Neuronal stem cell (in vitro differentiated cells): ENCODE data around the gene CCDC150.

ENCODE experiments used
- DNase-seq: peaks from one replicate; pipeline ENCODE4 v3.0.0-alpha.2; 2013; ENCODE audit warnings: low spot score
- H2AFZ ChIP-seq: one replicate; pipeline ENCODE4 v1.6.1; 2013; ENCODE audit warnings: mild to moderate bottlenecking, low read length, inconsistent platforms
- H2AK5ac ChIP-seq: 2 replicates; pipeline ENCODE4 v1.6.1; 2013; ENCODE audit warnings: low read depth, mild to moderate bottlenecking, inconsistent platforms, low read length, moderate library complexity, mixed read lengths
- H2BK120ac ChIP-seq: 2 replicates; pipeline ENCODE4 v1.6.1; 2013; ENCODE audit warnings: low read depth, mild to moderate bottlenecking, inconsistent platforms, low read length, moderate library complexity, mixed read lengths
- H2BK12ac ChIP-seq: one replicate; pipeline ENCODE4 v1.6.1; 2013; ENCODE audit warnings: low read length, inconsistent platforms
- H2BK15ac ChIP-seq: 2 replicates; pipeline ENCODE4 v1.6.1; 2013; ENCODE audit warnings: mild to moderate bottlenecking, low read length, inconsistent platforms, mixed read lengths
- H2BK5ac ChIP-seq: one replicate; pipeline ENCODE4 v1.6.1; 2013; ENCODE audit warnings: inconsistent platforms, mild to moderate bottlenecking, low read length, moderate library complexity
- H3K14ac ChIP-seq: one replicate; pipeline ENCODE4 v1.6.1; 2013; ENCODE audit warnings: low read length, inconsistent platforms
- H3K18ac ChIP-seq: 2 replicates; pipeline ENCODE4 v1.6.1; 2013; ENCODE audit warnings: low read length, inconsistent platforms
- H3K23ac ChIP-seq: 2 replicates; pipeline ENCODE4 v1.6.1; 2013; ENCODE audit warnings: low read depth, mild to moderate bottlenecking, mixed read lengths, low read length, inconsistent platforms; ENCODE audit not compliant: poor library complexity
- H3K27ac ChIP-seq: replicated peaks from 3 replicates; pipeline ENCODE4 v1.5.1; 2013; ENCODE audit warnings: low read length, inconsistent platforms
- H3K27me3 ChIP-seq, 3 experiments: 2 replicates each; pipeline ENCODE4 v1.6.1; 2013; ENCODE audit warnings: low read length in 3 of 3, mild to moderate bottlenecking in 2 of 3, inconsistent platforms in 1 of 3, low read depth in 1 of 3, mixed read lengths in 1 of 3, moderate library complexity in 1 of 3; ENCODE audit not compliant: control insufficient read depth in 3 of 3, insufficient read depth in 3 of 3
- H3K36me3 ChIP-seq, 2 donors: replicated peaks in 1 of 2; 2 replicates each; pipeline ENCODE4 v1.6.1; 2013; ENCODE audit warnings: low read length in 2 of 2; ENCODE audit not compliant: control insufficient read depth in 2 of 2, insufficient read depth in 2 of 2
- H3K4ac ChIP-seq: 2 replicates; pipeline ENCODE4 v1.6.1; 2013; ENCODE audit warnings: inconsistent platforms, mild to moderate bottlenecking, low read length, moderate library complexity
- H3K4me1 ChIP-seq, 2 donors: 1 replicate in 1 of 2; 2 replicates in 1 of 2; pipeline ENCODE4 v1.6.1; 2013; ENCODE audit warnings: low read length in 2 of 2, low read depth in 1 of 2; ENCODE audit not compliant: control insufficient read depth in 2 of 2, insufficient read depth in 1 of 2
- H3K4me2 ChIP-seq: one replicate; pipeline ENCODE4 v1.6.1; 2013; ENCODE audit warnings: mild to moderate bottlenecking, low read length, inconsistent platforms; ENCODE audit not compliant: insufficient read depth, poor library complexity, severe bottlenecking
- H3K4me3 ChIP-seq, 2 donors: 2 replicates each; pipeline ENCODE4 v1.5.1; 2013; ENCODE audit warnings: low read length in 2 of 2, mild to moderate bottlenecking in 2 of 2, inconsistent platforms in 1 of 2, moderate library complexity in 1 of 2
- H3K79me1 ChIP-seq: one replicate; pipeline ENCODE4 v1.6.1; 2013; ENCODE audit warnings: low read depth, mild to moderate bottlenecking, inconsistent platforms, low read length, moderate library complexity
- H3K9ac ChIP-seq: one replicate; pipeline ENCODE4 v1.6.1; 2013; ENCODE audit warnings: mild to moderate bottlenecking, low read depth, low read length, inconsistent platforms; ENCODE audit not compliant: poor library complexity
- H3K9me3 ChIP-seq, 2 donors: replicated peaks in 1 of 2; 2 replicates each; pipeline versions ENCODE3 to v1.6.1; 2013; ENCODE audit warnings: low read length in 2 of 2, mild to moderate bottlenecking in 2 of 2, inconsistent platforms in 1 of 2, low read depth in 1 of 2, mixed read lengths in 1 of 2, moderate library complexity in 1 of 2; ENCODE audit not compliant: control insufficient read depth in 2 of 2, insufficient read depth in 1 of 2
- H4K8ac ChIP-seq: one replicate; pipeline ENCODE4 v1.6.1; 2013; ENCODE audit warnings: low read depth, mild to moderate bottlenecking, inconsistent platforms, low read length, moderate library complexity
- H4K91ac ChIP-seq: one replicate; pipeline ENCODE4 v1.6.1; 2013; ENCODE audit warnings: low read length, low read depth, mild to moderate bottlenecking, inconsistent platforms; ENCODE audit not compliant: poor library complexity
- WGBS, 2 donors: extraction: QIAGEN DNeasy Blood & Tissue Kit; methylation state at CpG; one replicate each; pipeline ENCODE4 v1.1.7; 2013; ENCODE audit warnings: missing lambda C conversion rate in 2 of 2, mixed read lengths in 1 of 2; ENCODE audit not compliant: insufficient read length in 2 of 2, insufficient replicate concordance in 1 of 2; ENCODE audit errors: extremely low coverage in 2 of 2; 5-methylcytosine and 5-hydroxymethylcytosine counted together

The CCDC150 gene

GRCh38 chr2:196723571-196723970 lies 84.1 kb downstream of the CCDC150 start:
- DNase-seq = no peak
- Histone ChIP-seq H3K14ac (no peak overlapping the region), H3K9ac (no peak overlapping the region), H4K8ac (no peak overlapping the region), H3K18ac (no peak overlapping the region), H2BK12ac (no peak overlapping the region), H3K4me1 (peaks cover 0 to 6% of the 10 kb centered on the region in 2 donors), H2AK5ac (no peak overlapping the region), H3K4me3 (no peak overlapping the region), H3K4ac (no peak overlapping the region), H3K27ac (no peak overlapping the region), H3K79me1 (no peaks in the 10 kb centered on the region), H3K36me3 (peaks cover 6 to 91% of the 10 kb centered on the region in 2 donors), H3K4me2 (no peak overlapping the region), H3K9me3 (no peaks in the 10 kb centered on the region), H2AFZ (no peak overlapping the region), H3K27me3 (no peaks in the 10 kb centered on the region), H2BK120ac (no peak overlapping the region), H2BK15ac (no peak overlapping the region), H2BK5ac (no peak overlapping the region), H4K91ac (no peak overlapping the region), H3K23ac (no peak overlapping the region)

- H3K9ac ChIP-seq = no peak overlapping the region
- H3K4ac ChIP-seq = no peak overlapping the region
- H3K4me2 ChIP-seq = no peak overlapping the region
- H2AK5ac ChIP-seq = no peak overlapping the region
- no peak overlapping the region for H3K23ac ChIP-seq
- DNase-seq = no peak
- H3K9me3 ChIP-seq = no peaks in the 10 kb centered on the region
- H3K18ac ChIP-seq = no peak overlapping the region
- no peak overlapping the region for H2BK120ac ChIP-seq
- H3K79me1 ChIP-seq = no peaks in the 10 kb centered on the region
- no peak overlapping the region for H2AFZ ChIP-seq
- H2BK15ac ChIP-seq = no peak overlapping the region
- no peaks in the 10 kb centered on the region for H3K27me3 ChIP-seq
- H2BK12ac ChIP-seq = no peak overlapping the region
- H2BK5ac ChIP-seq = no peak overlapping the region
- no peak overlapping the region for H4K8ac ChIP-seq
- no peaks in the 10 kb centered on the region for H3K4me1 ChIP-seq
- H3K4me3 ChIP-seq = no peak overlapping the region
- H3K14ac ChIP-seq = no peak overlapping the region
- no peak overlapping the region for H4K91ac ChIP-seq
- no CpG with 5 or more reads among the region's 3 CpGs for WGBS, 2 donors
- no peak overlapping the region for H3K27ac ChIP-seq
- H3K36me3 ChIP-seq = peaks cover 9 to 91% of the 10 kb centered on the region in 2 donors
These were observed 85.7 kb downstream of the CCDC150 start for GRCh38 chr2:196725218-196725617.

DNA sequence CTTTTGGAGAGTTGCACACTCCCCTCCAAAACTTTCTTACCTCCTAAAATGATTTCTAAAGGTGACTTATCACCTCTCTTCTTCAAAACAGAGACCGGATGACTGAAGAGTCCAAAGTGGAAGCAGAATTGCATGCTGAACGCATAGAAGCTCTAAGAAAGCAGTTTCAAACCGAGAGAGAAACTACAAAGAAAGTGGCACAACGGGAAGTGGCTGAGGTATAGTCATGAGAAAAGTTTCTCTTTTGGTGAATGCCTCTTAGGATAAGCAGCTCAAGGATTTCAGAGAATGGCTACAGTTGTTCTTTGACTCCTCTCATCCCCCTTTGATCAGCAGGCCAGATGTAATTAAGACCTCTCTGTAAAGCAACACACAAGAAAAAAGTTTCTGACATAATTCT lies 86.4 kb downstream of the CCDC150 start:
- Histone ChIP-seq H2BK5ac (no peak overlapping the region), H3K9ac (no peak overlapping the region), H3K79me1 (no peaks in the 10 kb centered on the region), H2BK15ac (no peak overlapping the region), H2AK5ac (no peak overlapping the region), H3K4ac (no peak overlapping the region), H4K8ac (no peak overlapping the region), H3K27ac (no peak overlapping the region), H3K27me3 (no peaks in the 10 kb centered on the region), H3K4me3 (no peak overlapping the region), H3K4me2 (no peak overlapping the region), H4K91ac (no peak overlapping the region), H2AFZ (no peak overlapping the region), H3K18ac (no peak overlapping the region), H2BK120ac (no peak overlapping the region), H3K23ac (no peak overlapping the region), H3K14ac (no peak overlapping the region), H3K9me3 (no peaks in the 10 kb centered on the region), H3K4me1 (no peaks in the 10 kb centered on the region), H3K36me3 (peaks cover 11 to 91% of the 10 kb centered on the region in 2 donors), H2BK12ac (no peak overlapping the region)
- no CpG with 5 or more reads among the region's 4 CpGs for WGBS, 2 donors
- no peak for DNase-seq

- Histone ChIP-seq H3K36me3 (peaks cover 13 to 91% of the 10 kb centered on the region in 2 donors), H3K4me3 (no peak overlapping the region), H4K91ac (no peak overlapping the region), H3K4me2 (no peak overlapping the region), H2BK15ac (no peak overlapping the region), H4K8ac (no peak overlapping the region), H2AK5ac (no peak overlapping the region), H3K9me3 (no peaks in the 10 kb centered on the region), H2BK12ac (no peak overlapping the region), H3K79me1 (no peaks in the 10 kb centered on the region), H3K4ac (no peak overlapping the region), H3K9ac (no peak overlapping the region), H3K27ac (no peak overlapping the region), H2BK120ac (no peak overlapping the region), H3K14ac (no peak overlapping the region), H2AFZ (no peak overlapping the region), H3K27me3 (no peaks in the 10 kb centered on the region), H3K4me1 (no peaks in the 10 kb centered on the region), H3K18ac (no peak overlapping the region), H3K23ac (no peak overlapping the region), H2BK5ac (no peak overlapping the region)
- no CpG with 5 or more reads among the region's 2 CpGs for WGBS, 2 donors
- no peak for DNase-seq
These were observed 89.9 kb downstream of the CCDC150 start for GRCh38 chr2:196729418-196729817.
